Activated B cell treated with CpG ODN at 0.5 μM for 24 hours (primary cell): ENCODE results near the gene SRF. TPM values are rescaled to one million over a fixed set of nuclear protein-coding genes. Genes with fewer than 3 reads are reported as not detected.
A peak's percentile ranks its signal among the peaks of the same experiment; 100 is the strongest.

ENCODE experiments used
- ATAC-seq: fragments of 200-7000 bp; cut with Tn5 transposase; one replicate; pipeline ENCODE4 v1.10.0; 2021; ENCODE audit warnings: low read depth, mild to moderate bottlenecking, moderate library complexity
- CTCF ChIA-PET: fragments of 350-600 bp; sonication (Branson Sonifier 250); formaldehyde crosslinking; loops from one replicate; lab custom pipeline; 2021; ENCODE audit warnings: antibody characterized with exemption; lab: Charles Lee
- POLR2A ChIA-PET: fragments of 350-600 bp; sonication (Branson Sonifier 250); formaldehyde crosslinking; loops from one replicate; lab custom pipeline; 2021; ENCODE audit warnings: antibody characterized with exemption; lab: Charles Lee
- DNase-seq: peaks from one replicate; pipeline ENCODE4 v3.0.0; 2022
- H3K27ac Mint-ChIP-seq: one replicate; pipeline ENCODE4 v1.8.0; 2020; ENCODE audit warnings: mixed read lengths
- H3K27me3 Mint-ChIP-seq: one replicate; pipeline ENCODE4 v1.8.0; 2021; ENCODE audit warnings: mixed read lengths
- H3K36me3 Mint-ChIP-seq: one replicate; pipeline ENCODE4 v1.8.0; 2021; ENCODE audit warnings: low read depth, mixed read lengths
- H3K4me1 Mint-ChIP-seq: one replicate; pipeline ENCODE4 v1.8.0; 2021; ENCODE audit warnings: mixed read lengths
- H3K4me3 Mint-ChIP-seq: one replicate; pipeline ENCODE4 v1.8.0; 2020; ENCODE audit warnings: mild to moderate bottlenecking, mixed read lengths
- H3K9me3 Mint-ChIP-seq: one replicate; pipeline ENCODE4 v1.8.0; 2020; ENCODE audit warnings: mixed read lengths
- CTCF ChIP-seq: fragments of 200-600 bp; IDR thresholded peaks from one replicate; pipeline ENCODE4 v1.8.0; 2022; ENCODE audit warnings: antibody characterized with exemption, mild to moderate bottlenecking
- intact Hi-C: fragments of 100-400 bp; cut with micrococcal nuclease; formaldehyde crosslinking; loops from one replicate; pipeline ENCODE4 v1.15.1; 2024
- total RNA-seq: library from RNA; stranded (reverse); gene quantifications from 2 replicates; pipeline ENCODE4 v1.2.3, GENCODE V29; 2022

Gene SRF
- total RNA-seq = 35.9 and 37.8 TPM in 2 replicates

DNA sequence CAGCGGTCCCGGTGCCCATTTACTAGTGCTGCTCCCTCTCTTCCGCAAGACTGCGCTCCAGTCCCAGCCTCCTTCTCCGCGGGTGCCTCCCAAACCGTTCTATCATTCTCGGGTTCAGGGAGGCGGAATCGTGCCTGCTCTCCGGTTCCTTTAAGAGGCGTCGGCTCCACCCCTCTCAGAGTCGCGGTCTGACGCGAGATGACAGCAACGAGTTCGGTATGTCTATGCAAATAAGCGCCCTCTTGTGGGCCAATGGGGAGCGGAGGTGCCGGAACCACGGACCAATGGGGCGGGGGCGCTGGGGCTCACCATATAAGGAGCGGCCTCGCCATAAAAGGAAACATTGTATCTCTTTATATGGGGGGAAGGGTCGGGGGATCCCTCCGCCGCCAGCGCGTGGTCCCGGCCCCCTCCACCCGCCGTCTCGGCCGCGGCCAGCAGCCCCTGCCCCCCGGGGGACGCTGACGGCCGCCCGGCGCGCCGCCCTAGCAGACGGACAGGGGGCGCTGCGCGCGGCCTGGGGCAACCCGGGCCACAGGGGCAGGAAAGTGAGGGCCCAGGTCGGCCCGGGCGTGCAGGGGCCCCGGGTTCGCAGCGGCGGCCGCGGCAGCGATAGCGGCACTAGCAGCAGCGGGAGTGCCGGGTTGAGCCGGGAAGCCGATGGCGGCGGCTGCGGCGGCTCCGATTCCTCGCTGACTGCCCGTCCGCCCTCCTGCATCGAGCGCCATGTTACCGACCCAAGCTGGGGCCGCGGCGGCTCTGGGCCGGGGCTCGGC lies at the start of gene SRF:
TSS of gene SRF (plus strand) at position 339 of the 776 bp plus-strand sequence. CDS start at position 727, 388 bp downstream.
- peak; percentile 73 for ATAC-seq
- CTCF ChIA-PET = interaction anchor here (1.1 to 1.7 kb wide), 2 partner anchors 27 to 58 kb away, joined by 3 to 8 read pairs; partner anchors contain the start of gene DNPH1
- POLR2A ChIA-PET = interaction anchor here (0.7 to 3.6 kb wide), 12 partner anchors 11 to 339 kb away, joined by 3 to 35 read pairs (median 4); partner anchors contain the start of genes CNPY3, CUL7, CUL9 and DNPH1
- intact Hi-C loops = loop anchor here (1.0 to 5.0 kb wide), 14 partner anchors 53 to 1091 kb away; partner anchors contain the start of genes ABCC10, BICRAL, CNPY3 and GTPBP2
- peaks cover 48% of the 10 kb centered on the region for H3K4me1 Mint-ChIP-seq
- H3K27me3 Mint-ChIP-seq = no peaks in the 10 kb centered on the region
- DNase-seq = peak; percentile 92
- peaks cover 26% of the 10 kb centered on the region for H3K36me3 Mint-ChIP-seq
- no peak for TF ChIP-seq CTCF
- H3K4me3 Mint-ChIP-seq = peak within 1 kb of the TSS; percentile 94
- no peaks in the 10 kb centered on the region for H3K9me3 Mint-ChIP-seq
- peak within 1 kb of the TSS; percentile 91 for H3K27ac Mint-ChIP-seq

- no peak for TF ChIP-seq CTCF
- Mint-ChIP-seq H3K4me1 (no peaks in the 10 kb centered on the region), H3K27me3 (peaks cover 9% of the 10 kb centered on the region), H3K9me3 (no peaks in the 10 kb centered on the region), H3K36me3 (no peaks in the 10 kb centered on the region), H3K4me3 (no peak overlapping the region), H3K27ac (no peak overlapping the region)
- DNase-seq = no peak
- intact Hi-C loops = no loop called here
- ChIA-PET CTCF (no interaction called here), POLR2A (no interaction called here)
- ATAC-seq = no peak
Measured at GRCh38 chr6:43122146-43122545, 48.9 kb upstream of the SRF start.

- ChIA-PET CTCF (interaction anchor here (2.1 kb wide), 1 partner anchor 20 kb away, joined by 8 read pairs; no protein-coding TSS in a partner anchor), POLR2A (no interaction called here)
- H3K27me3 Mint-ChIP-seq = peaks cover 9% of the 10 kb centered on the region
- ATAC-seq (no peak), DNase-seq (no peak)
- no peaks in the 10 kb centered on the region for H3K4me1 Mint-ChIP-seq
- no peak for TF ChIP-seq CTCF
- H3K4me3 Mint-ChIP-seq = no peak overlapping the region
- H3K36me3 Mint-ChIP-seq = no peaks in the 10 kb centered on the region
- intact Hi-C loops = no loop called here
- no peak overlapping the region for H3K27ac Mint-ChIP-seq
- no peaks in the 10 kb centered on the region for H3K9me3 Mint-ChIP-seq
Measured at GRCh38 chr6:43123461-43124314, 47.4 kb upstream of the SRF start.

GRCh38 chr6:43124481-43124880 lies 46.6 kb upstream of the SRF start:
- DNase-seq = no peak
- no peak for ATAC-seq
- H3K4me1 Mint-ChIP-seq = no peaks in the 10 kb centered on the region
- no peaks in the 10 kb centered on the region for H3K9me3 Mint-ChIP-seq
- intact Hi-C loops = no loop called here
- POLR2A ChIA-PET = no interaction called here
- CTCF ChIA-PET = interaction anchor here (2.1 kb wide), 1 partner anchor 19 kb away, joined by 8 read pairs; no protein-coding TSS in a partner anchor
- H3K4me3 Mint-ChIP-seq = no peak overlapping the region
- no peak for TF ChIP-seq CTCF
- no peaks in the 10 kb centered on the region for H3K36me3 Mint-ChIP-seq
- H3K27ac Mint-ChIP-seq = no peak overlapping the region
- H3K27me3 Mint-ChIP-seq = peaks cover 8% of the 10 kb centered on the region
